HG02938 (cell line): ENCODE measurements around the gene ZNHIT3.

Source experiments
- ATAC-seq: cut with Tn5 transposase; IDR thresholded peaks from one replicate; pipeline ENCODE4 v1.9.1; 2021; ENCODE audit warnings: mild to moderate bottlenecking, moderate library complexity; ENCODE audit not compliant: unreplicated experiment

The ZNHIT3 gene

GRCh38 chr17:36544307-36545076 lies 58.0 kb downstream of the ZNHIT3 start, which contains the start of gene GGNBP2:
Gene GGNBP2, plus strand, starts transcription at chr17:36544919. Its CDS starts 806 bp downstream, at chr17:36545725.
- peak; percentile 56 for ATAC-seq

DNA sequence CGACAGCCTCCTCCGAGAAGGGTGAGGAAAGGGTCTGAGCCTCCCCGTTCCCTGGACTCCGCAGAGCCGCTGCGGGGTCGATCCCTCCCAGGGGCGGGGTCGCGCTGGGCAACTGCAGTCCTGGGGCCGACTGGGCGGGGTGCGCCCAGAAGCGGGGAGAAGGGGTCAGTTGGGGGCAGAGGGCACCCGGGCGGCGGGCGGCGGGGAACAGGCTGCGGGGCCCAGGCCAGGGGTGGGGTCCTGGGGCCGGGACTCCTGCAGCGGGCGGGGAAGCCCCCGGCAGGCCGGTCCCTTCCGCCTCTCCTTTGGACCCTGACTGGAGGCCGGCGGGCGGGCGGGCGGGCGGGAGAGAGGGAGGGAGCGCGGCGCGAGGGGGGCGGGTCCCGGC lies 58.6 kb downstream of the ZNHIT3 start:
- ATAC-seq = no peak
